ENCODE measurements around the gene CDC42. TPM values are rescaled to one million over a fixed set of nuclear protein-coding genes. Genes with fewer than 3 reads are reported as not detected.

CDC42 gene
- total and polyA plus RNA-seq, 2 of the 13 experiments (the other 11 are each of a cell fraction or from before 2014, with no cell fraction given): 138 to 237 TPM

DNA sequence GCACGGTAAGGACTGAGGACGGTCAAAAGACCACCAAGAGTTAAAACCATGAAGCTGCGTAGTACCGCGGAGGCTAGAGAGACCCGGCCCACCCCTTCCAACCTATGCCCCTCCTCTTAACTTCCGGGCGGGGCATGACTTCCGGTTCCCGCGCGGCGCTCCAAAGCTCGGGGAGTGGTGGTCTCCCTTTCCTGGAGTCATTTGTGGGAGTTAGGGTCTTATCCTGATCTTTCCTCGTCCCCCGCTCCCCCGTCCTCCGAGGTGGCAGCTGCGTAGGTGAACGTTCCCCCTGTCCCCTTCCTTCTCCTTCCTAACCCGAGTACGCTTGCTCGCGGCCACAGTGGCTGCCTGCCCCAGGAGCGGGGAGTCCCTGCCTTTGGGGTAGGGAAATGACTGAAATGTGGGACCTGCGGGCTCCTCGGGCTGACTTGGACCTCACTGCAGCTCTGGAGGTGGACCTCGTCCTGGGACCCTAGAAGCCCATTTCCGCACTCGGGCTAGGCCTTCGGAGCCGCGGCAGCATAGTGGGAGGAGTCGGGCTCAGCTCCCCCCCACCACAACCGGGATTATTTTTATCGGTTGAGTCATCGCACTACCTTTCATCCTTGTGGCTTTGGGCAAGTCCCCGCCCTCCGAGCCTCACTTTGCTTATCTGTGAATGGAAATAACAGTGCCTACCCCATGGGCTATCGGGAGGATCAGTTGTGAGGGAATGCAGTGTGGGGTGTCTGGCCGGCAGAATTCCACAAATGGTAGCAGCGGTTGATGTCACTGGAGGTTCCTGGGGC, 26.9 kb upstream of the CDC42 start (continued):
- TF ChIP-seq SOX13 (IDR thresholded peaks at IDR 0.05) (peak; percentile 19; the same call in 1 of the 2 replicates), SOX13 (CRISPR knock-in tag; conservative IDR thresholded peaks at IDR 0.05 in 1 of 2, IDR thresholded peaks at IDR 0.05 in 1 of 2) (no peak; a peak in 2 of 4 replicates), HCFC1 (IDR thresholded peaks at IDR 0.05; ENCODE audit: low read depth, low read length) (peak; percentile 44; the same call in 1 of the 2 replicates), ZNF792 (CRISPR knock-in tag; IDR thresholded peaks at IDR 0.05) (no peak), IRX3 (CRISPR knock-in tag; IDR thresholded peaks at IDR 0.05; ENCODE audit: borderline replicate concordance, low read depth) (no peak), ZFAT (CRISPR knock-in tag; conservative IDR thresholded peaks at IDR 0.05) (peak; percentile 84; the same call in 1 of the 2 replicates), ZNF703 (CRISPR knock-in tag; IDR thresholded peaks at IDR 0.05; ENCODE audit: borderline replicate concordance) (no peak), ZBTB21 (CRISPR knock-in tag; IDR thresholded peaks at IDR 0.05) (peak; percentile 5; the same call in 1 of the 2 replicates), ZNF496 (CRISPR knock-in tag; IDR thresholded peaks at IDR 0.05; ENCODE audit: insufficient replicate concordance) (no peak), ZNF788 (CRISPR knock-in tag; IDR thresholded peaks at IDR 0.05; ENCODE audit: borderline replicate concordance) (peak; percentile 79), AGO1 (IDR thresholded peaks at IDR 0.05; ENCODE audit: low read depth, low read length, poor library complexity, severe bottlenecking) (peak; percentile 52), JUNB (CRISPR knock-in tag; IDR thresholded peaks at IDR 0.05; ENCODE audit: borderline replicate concordance) (peak; percentile 68), ZNF629 (CRISPR knock-in tag; conservative IDR thresholded peaks at IDR 0.05) (peak; percentile 70), MAFK (conservative IDR thresholded peaks at IDR 0.05 in 1 of 2, IDR thresholded peaks at IDR 0.05 in 1 of 2; ENCODE audit: low read length in 2 of 2) (no peak), HDAC6 (IDR thresholded peaks at IDR 0.05; ENCODE audit: low read depth, low read length) (no peak), SALL2 (CRISPR knock-in tag; IDR thresholded peaks at IDR 0.05) (no peak; the same call in 1 of the 2 replicates), JDP2 (CRISPR knock-in tag; IDR thresholded peaks at IDR 0.05; ENCODE audit: borderline replicate concordance) (no peak), ZNF24 (IDR thresholded peaks at IDR 0.05) (no peak)
- TF ChIP-seq, protein P1, sequence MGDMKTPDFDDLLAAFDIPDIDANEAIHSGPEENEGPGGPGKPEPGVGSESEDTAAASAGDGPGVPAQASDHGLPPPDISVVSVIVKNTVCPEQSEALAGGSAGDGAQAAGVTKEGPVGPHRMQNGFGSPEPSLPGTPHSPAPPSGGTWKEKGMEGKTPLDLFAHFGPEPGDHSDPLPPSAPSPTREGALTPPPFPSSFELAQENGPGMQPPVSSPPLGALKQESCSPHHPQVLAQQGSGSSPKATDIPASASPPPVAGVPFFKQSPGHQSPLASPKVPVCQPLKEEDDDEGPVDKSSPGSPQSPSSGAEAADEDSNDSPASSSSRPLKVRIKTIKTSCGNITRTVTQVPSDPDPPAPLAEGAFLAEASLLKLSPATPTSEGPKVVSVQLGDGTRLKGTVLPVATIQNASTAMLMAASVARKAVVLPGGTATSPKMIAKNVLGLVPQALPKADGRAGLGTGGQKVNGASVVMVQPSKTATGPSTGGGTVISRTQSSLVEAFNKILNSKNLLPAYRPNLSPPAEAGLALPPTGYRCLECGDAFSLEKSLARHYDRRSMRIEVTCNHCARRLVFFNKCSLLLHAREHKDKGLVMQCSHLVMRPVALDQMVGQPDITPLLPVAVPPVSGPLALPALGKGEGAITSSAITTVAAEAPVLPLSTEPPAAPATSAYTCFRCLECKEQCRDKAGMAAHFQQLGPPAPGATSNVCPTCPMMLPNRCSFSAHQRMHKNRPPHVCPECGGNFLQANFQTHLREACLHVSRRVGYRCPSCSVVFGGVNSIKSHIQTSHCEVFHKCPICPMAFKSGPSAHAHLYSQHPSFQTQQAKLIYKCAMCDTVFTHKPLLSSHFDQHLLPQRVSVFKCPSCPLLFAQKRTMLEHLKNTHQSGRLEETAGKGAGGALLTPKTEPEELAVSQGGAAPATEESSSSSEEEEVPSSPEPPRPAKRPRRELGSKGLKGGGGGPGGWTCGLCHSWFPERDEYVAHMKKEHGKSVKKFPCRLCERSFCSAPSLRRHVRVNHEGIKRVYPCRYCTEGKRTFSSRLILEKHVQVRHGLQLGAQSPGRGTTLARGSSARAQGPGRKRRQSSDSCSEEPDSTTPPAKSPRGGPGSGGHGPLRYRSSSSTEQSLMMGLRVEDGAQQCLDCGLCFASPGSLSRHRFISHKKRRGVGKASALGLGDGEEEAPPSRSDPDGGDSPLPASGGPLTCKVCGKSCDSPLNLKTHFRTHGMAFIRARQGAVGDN (CRISPR knock-in tag; IDR thresholded peaks at IDR 0.05): peak; percentile 73
- TF ChIP-seq, protein P2, sequence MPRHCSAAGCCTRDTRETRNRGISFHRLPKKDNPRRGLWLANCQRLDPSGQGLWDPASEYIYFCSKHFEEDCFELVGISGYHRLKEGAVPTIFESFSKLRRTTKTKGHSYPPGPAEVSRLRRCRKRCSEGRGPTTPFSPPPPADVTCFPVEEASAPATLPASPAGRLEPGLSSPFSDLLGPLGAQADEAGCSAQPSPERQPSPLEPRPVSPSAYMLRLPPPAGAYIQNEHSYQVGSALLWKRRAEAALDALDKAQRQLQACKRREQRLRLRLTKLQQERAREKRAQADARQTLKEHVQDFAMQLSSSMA (CRISPR knock-in tag; IDR thresholded peaks at IDR 0.05): no peak
- TF ChIP-seq, protein P3, sequence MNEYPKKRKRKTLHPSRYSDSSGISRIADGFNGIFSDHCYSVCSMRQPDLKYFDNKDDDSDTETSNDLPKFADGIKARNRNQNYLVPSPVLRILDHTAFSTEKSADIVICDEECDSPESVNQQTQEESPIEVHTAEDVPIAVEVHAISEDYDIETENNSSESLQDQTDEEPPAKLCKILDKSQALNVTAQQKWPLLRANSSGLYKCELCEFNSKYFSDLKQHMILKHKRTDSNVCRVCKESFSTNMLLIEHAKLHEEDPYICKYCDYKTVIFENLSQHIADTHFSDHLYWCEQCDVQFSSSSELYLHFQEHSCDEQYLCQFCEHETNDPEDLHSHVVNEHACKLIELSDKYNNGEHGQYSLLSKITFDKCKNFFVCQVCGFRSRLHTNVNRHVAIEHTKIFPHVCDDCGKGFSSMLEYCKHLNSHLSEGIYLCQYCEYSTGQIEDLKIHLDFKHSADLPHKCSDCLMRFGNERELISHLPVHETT (CRISPR knock-in tag; conservative IDR thresholded peaks at IDR 0.05): peak; percentile 81; the same call in 1 of the 2 replicates

Data from HepG2 (cell line).